SK-MEL-5 (cell line): Measurements from ENCODE around the gene ALOX5. TPM values are rescaled to one million over a fixed set of nuclear protein-coding genes. Genes with fewer than 3 reads are reported as not detected.
A peak's percentile ranks its signal among the peaks of the same experiment; 100 is the strongest.

ENCODE experiments used
- DNase-seq: peaks from one replicate; pipeline ENCODE4 v3.0.0-alpha.2; 2016; ENCODE audit warnings: low read depth, low spot score
- in situ Hi-C: cut with HindIII; loops from 2 replicates; pipeline ENCODE4 v1.10.0; 2016; ENCODE audit warnings: low sequenced_read_pairs, high pct_unique_total_duplicates, low pct_unique_long_range_greater_than_20kb
- total RNA-seq: library from RNA; depleted of rRNA; stranded (reverse); fragments of >200 nt; shearing (Covaris generic); gene quantifications from 2 replicates; pipeline ENCODE4 v1.2.3, GENCODE V29; 2014

ALOX5 gene
- total RNA-seq, 1 experiment from 2014 or later, result not detected

- in situ Hi-C loops, result no loop called here
- DNase-seq, result peak; percentile 15
Observed at GRCh38 chr10:45418849-45419675, 45.0 kb downstream of the ALOX5 start.

DNA sequence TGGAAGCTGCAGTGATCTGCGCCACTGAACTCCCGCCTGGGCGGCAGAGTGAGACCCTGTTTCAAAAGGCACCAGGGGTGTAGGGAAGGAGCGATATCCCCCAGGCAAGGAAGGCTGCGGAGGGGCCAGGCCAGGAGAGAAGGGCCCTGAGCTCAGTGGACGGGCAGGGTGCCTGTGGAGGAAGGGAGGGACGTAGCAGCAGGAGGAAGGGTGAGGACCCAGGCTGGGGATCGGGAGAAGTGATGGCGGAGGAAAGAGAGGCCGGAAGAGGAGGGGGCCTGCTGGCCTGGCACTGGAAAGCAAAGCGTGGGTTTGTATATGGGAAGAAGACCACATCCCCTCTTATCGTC lies 45.6 kb downstream of the ALOX5 start:
- in situ Hi-C loops, result no loop called here

GRCh38 chr10:45420453-45421192 lies 46.6 kb downstream of the ALOX5 start:
- no peak for DNase-seq

More for the DNA sequence above, 45.6 kb downstream of the ALOX5 start:
- no peak for DNase-seq

GRCh38 chr10:45421221-45422097 lies 47.4 kb downstream of the ALOX5 start:
- in situ Hi-C loops, result no loop called here
- DNase-seq, result no peak

More at GRCh38 chr10:45420453-45421192, 46.6 kb downstream of the ALOX5 start:
- in situ Hi-C loops, result no loop called here

DNA sequence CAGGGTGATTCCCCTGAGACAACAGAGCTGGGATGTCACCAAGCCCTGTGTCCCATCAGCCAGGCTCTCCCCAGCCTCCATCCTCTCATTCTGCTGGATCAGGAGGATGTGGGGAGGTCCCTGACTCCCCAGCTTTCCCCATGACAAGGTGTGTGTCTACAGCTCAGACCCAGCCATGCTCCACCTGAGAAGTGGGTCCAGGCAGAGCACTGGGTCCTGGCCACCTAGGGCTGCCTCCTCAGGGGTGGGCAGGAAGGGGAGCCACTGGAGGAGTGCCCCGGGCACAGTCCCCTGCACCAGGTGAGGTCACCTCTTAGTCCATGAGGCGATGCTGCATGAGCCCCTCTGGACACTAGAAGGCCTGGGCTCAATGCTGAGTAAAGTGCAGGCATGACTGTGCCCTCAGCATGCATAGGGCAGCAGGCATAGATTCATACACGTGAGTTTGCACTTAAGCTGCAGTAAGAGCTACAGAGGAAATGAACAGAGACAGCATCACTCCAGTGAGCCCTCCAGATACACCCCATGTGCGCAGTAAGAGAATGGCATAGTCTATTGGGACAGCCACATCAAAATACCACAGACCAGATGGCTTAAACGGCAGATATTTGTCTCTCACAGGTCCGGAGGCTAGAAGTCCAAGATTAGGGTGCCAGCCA lies 48.3 kb downstream of the ALOX5 start:
- no peak for DNase-seq
- in situ Hi-C loops, result no loop called here

DNA sequence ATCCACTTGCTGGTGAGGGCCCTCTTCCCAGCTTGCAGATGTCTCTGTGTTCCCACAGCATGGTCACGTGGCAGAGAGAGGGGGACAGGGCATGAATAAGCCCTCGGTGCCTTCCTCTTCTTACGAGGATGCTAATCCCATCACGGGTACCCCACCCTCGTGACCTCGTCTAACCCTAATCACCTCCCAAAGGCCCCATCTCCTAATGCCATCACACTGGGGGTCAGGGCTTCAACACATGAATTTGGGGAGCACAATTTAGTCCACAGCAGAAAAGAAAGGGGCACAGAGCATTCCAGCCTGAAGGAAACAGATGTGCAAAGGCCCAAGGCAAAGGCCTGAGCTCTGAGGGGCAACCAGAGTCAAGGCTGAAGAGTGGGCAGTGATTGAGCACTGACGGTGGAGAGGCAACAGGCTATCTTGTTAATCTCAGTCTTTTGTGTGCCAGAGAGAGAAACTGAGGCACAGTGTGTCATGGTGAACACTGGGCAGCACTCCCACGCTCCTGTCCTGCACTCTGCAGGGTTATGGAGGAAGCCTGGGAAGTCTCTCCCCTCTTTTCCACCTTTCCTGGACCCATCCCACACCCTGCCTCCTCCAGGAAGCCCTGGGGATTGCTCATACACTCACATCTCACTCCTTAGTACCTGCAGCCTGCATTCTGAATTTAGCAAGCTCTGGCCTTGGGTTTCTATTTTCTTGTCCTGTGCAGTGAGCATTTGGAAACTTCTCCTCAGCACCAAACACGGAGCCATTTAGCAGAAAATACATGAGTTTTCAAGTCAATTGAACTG lies 49.0 kb downstream of the ALOX5 start:
- in situ Hi-C loops, result no loop called here
- DNase-seq, result no peak

DNA sequence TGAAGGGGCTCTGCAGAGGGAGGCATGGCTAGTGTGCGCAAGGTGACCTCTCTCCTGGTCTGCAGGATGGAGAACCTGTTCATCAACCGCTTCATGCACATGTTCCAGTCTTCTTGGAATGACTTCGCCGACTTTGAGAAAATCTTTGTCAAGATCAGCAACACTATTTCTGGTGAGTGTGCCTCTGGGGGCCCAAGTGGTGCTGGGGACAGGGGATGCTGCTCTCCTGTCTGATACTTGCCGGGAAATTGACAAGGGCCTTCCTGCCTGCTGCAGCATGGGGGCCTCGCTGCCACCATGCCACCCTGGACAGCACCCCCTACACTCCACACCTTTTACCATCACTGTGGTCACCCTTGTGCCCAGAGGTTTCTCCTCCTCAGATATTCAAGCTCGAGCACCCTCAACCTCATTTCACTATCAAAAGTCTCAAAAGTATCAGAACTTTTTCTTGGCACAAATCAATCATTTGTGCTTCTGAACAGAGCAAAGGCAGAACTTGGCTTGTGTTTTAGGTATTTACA lies 50.0 kb downstream of the ALOX5 start:
- no peak for DNase-seq
- in situ Hi-C loops, result no loop called here

DNA sequence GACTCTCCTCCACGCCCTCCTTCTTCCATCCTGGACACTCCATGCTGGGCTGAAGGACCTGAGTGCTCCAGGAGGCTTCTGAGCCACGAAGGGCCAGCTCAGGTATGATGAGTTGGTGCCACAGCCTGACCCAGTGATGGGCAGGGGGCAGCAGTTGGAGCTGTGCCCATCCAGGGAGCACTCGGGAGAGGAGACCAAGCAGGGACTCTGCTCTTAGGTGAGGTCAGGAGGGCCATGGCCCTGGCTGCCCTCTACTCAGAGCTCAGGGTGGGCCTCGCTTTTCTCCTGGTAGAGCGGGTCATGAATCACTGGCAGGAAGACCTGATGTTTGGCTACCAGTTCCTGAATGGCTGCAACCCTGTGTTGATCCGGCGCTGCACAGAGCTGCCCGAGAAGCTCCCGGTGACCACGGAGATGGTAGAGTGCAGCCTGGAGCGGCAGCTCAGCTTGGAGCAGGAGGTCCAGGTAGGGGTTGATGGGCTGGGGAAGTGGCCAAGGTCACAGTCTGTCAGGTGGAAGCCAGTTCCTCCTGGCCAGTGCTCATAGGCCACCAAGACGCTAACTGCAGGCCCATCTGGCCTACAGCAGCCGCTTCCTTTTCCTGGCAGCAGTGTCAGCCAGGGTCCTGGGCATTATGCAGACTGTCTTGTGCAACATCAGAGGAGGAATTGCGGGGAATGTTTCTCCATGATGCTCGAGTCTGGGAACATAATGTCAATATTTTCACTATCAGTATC lies 50.8 kb downstream of the ALOX5 start:
- DNase-seq, result no peak
- in situ Hi-C loops, result no loop called here

GRCh38 chr10:45425621-45426563 lies 51.9 kb downstream of the ALOX5 start:
- in situ Hi-C loops, result no loop called here
- DNase-seq, result peak; percentile 2

DNA sequence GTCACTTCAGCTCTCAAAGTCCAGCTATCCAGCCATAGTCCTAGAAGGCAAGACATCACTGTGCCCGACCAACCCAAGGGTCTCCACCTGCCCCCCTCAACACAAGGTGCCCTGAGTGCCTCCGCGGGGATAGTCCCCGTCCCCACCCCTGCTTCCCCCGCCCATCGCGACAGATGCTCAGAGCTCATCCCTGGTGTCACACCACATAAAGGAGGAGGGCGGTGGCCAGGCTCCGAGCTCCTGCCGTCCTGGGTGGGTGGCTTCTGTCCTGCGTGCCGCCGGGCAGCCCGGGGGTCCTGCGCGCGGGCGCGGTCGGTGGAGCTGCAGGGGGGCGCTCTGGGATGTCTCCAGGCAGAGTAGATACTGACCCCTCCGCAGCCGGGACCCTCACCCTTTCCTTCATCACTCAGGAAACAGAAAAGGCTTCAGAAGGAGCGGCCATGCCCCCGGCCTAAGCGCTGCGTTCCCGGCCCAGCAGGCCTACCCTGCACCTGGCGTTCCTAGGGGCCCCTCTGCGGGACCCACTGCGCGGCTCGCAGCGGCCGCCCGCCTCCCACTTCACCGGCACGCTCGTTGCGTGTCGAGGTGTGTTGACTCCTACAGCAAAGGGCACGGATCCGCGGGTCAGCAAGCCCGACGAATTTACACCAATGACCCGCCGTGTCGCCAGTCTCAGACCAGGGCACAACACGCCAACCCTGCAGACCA lies 53.4 kb downstream of the ALOX5 start:
- in situ Hi-C loops, result no loop called here
- no peak for DNase-seq

DNA sequence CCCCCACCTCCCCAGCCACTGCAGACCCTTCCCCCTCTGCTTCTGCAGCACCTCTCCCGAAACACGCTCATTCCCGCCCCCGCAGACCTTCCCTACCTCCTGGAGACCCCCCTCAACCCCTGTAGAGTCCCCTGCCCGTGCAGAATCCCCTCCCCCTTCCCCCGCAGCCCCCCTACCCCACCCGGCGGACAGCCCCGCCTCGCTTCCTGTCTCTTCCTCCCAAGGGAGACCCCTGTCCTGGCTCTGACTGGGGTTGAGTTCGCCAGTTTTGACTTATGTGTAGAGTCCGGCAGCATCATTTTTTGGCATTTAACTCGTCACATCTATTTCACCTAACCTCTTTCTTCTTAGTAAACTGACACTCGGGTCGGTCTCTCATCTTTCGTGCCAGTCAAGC lies 54.0 kb downstream of the ALOX5 start:
- DNase-seq, result no peak
- in situ Hi-C loops, result no loop called here

- in situ Hi-C loops, result no loop called here
- DNase-seq, result no peak
Observed at GRCh38 chr10:45428611-45429510, 54.8 kb downstream of the ALOX5 start.

DNA sequence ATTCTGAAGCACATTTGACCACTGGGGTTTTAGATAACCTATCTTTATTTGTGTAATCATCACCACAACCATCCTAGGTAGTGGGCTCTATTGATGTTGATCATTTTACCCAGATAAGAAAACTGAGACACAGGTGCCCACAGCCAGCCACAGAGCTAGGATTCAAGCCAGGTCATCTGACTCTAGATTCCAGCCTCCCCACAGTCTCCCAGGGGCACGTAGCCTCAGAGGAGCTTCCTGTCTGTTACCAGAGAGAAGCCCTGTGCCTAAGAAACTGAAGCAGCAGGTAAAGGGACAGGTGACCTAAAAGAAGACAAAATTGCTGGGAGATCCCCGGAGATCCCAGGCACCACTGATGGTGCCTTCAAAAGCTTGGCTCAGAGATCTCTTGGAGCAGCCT lies 55.8 kb downstream of the ALOX5 start:
- DNase-seq, result no peak
- in situ Hi-C loops, result no loop called here

- in situ Hi-C loops, result no loop called here
- no peak for DNase-seq
Observed at GRCh38 chr10:45432113-45432512, 58.1 kb downstream of the ALOX5 start.
